Naive thymus-derived CD4-positive, alpha-beta T cell (primary cell): ENCODE measurements around the gene LIMS2. TPM values are rescaled to one million over a fixed set of nuclear protein-coding genes. Genes with fewer than 3 reads are reported as not detected.

Experiments
- ATAC-seq: fragments of 150-1000 bp; cut with Tn5 transposase; 2 replicates; pipeline ENCODE4 v1.10.0; 2021; ENCODE audit warnings: mild to moderate bottlenecking, moderate library complexity
- CTCF ChIA-PET: fragments of 350-600 bp; sonication (Branson Sonifier 250); formaldehyde crosslinking; loops from one replicate; lab custom pipeline; 2021; ENCODE audit warnings: antibody characterized with exemption; lab: Charles Lee
- POLR2A ChIA-PET: fragments of 350-600 bp; sonication (Branson Sonifier 250); formaldehyde crosslinking; loops from one replicate; lab custom pipeline; 2021; ENCODE audit warnings: antibody characterized with exemption, inconsistent platforms; lab: Charles Lee
- DNase-seq, 9 donors: peaks; one replicate each; pipeline versions ENCODE4 v3.0.0 to v3.0.0-alpha.2; 2020 to 2022; ENCODE audit warnings: mixed read lengths in 1 of 9
- H3K27ac ChIP-seq: one replicate; pipeline ENCODE4 v1.7.0; 2013; ENCODE audit warnings: mild to moderate bottlenecking, low read depth, low read length, moderate library complexity
- H3K27me3 ChIP-seq, 2 donors: one replicate each; pipeline ENCODE4 v1.7.0; 2013; ENCODE audit warnings: low read length in 2 of 2, mild to moderate bottlenecking in 2 of 2, moderate library complexity in 2 of 2; ENCODE audit not compliant: control insufficient read depth in 2 of 2, insufficient read depth in 2 of 2
- H3K36me3 ChIP-seq, 3 experiments: 1 replicate in 2 of 3; 2 replicates in 1 of 3; pipeline ENCODE4 v1.7.0; 2013; ENCODE audit warnings: low read length in 3 of 3, mild to moderate bottlenecking in 3 of 3, moderate library complexity in 1 of 3; ENCODE audit not compliant: insufficient read depth in 3 of 3, control insufficient read depth in 2 of 3
- H3K4me1 ChIP-seq, 2 donors: one replicate each; pipeline ENCODE4 v1.7.0; 2013; ENCODE audit warnings: low read length in 2 of 2, mild to moderate bottlenecking in 2 of 2, moderate library complexity in 1 of 2; ENCODE audit not compliant: control insufficient read depth in 2 of 2, insufficient read depth in 2 of 2
- H3K4me3 ChIP-seq: 2 replicates; pipeline ENCODE4 v1.7.0; 2013; ENCODE audit warnings: mild to moderate bottlenecking, low read length
- H3K9me3 ChIP-seq, 3 experiments: 1 replicate in 2 of 3; 2 replicates in 1 of 3; pipeline ENCODE4 v1.7.0; 2013; ENCODE audit warnings: low read length in 3 of 3; ENCODE audit not compliant: control insufficient read depth in 2 of 3
- H3K27ac Mint-ChIP-seq, 9 donors: one replicate each; pipeline ENCODE4 v1.8.0; 2020 to 2022; ENCODE audit warnings: mixed read lengths in 9 of 9, mild to moderate bottlenecking in 8 of 9, moderate library complexity in 5 of 9, inconsistent platforms in 2 of 9
- H3K27me3 Mint-ChIP-seq, 5 donors: one replicate each; pipeline ENCODE4 v1.8.0; 2021 to 2022; ENCODE audit warnings: mixed read lengths in 5 of 5, mild to moderate bottlenecking in 1 of 5
- H3K36me3 Mint-ChIP-seq, 5 donors: one replicate each; pipeline ENCODE4 v1.8.0; 2020 to 2022; ENCODE audit warnings: mixed read lengths in 5 of 5, mild to moderate bottlenecking in 3 of 5, inconsistent platforms in 1 of 5
- H3K4me1 Mint-ChIP-seq, 7 donors: one replicate each; pipeline ENCODE4 v1.8.0; 2020 to 2022; ENCODE audit warnings: mixed read lengths in 7 of 7, mild to moderate bottlenecking in 3 of 7, inconsistent platforms in 1 of 7
- H3K4me3 Mint-ChIP-seq, 10 donors: one replicate each; pipeline ENCODE4 v1.8.0; 2020 to 2022; ENCODE audit warnings: mild to moderate bottlenecking in 10 of 10, mixed read lengths in 10 of 10, moderate library complexity in 6 of 10, inconsistent platforms in 2 of 10
- H3K9me3 Mint-ChIP-seq, 11 donors: one replicate each; pipeline ENCODE4 v1.8.0; 2020 to 2022; ENCODE audit warnings: mixed read lengths in 11 of 11, mild to moderate bottlenecking in 4 of 11, inconsistent platforms in 1 of 11, moderate library complexity in 1 of 11
- intact Hi-C, 2 donors: fragments of 100-400 bp; cut with micrococcal nuclease; formaldehyde crosslinking; loops; one replicate each; pipeline ENCODE4 v1.15.1; 2023
- polyA plus RNA-seq, 2 donors: library from polyadenylated mRNA; unstranded; fragments of 300-500 nt; fragmentation: Illumina TruSeq; gene quantifications; one replicate each; pipeline ENCODE4 v1.2.3, GENCODE V29; 2021
- total RNA-seq, 6 experiments: library from RNA in 5 of 6; stranded (reverse) in 5 of 6; gene quantifications; 1 replicate in 5 of 6; 2 replicates in 1 of 6; pipeline ENCODE4 v1.2.3 and lab custom pipeline; 2021 to 2026

The LIMS2 gene
- total and polyA plus RNA-seq, 7 experiments from 2014 or later, result 5.3 to 27.0 (median 11.0) TPM

GRCh38 chr2:127624756-127625571 lies 50.4 kb downstream of the LIMS2 start:
- no peaks in the 10 kb centered on the region for H3K27me3 ChIP-seq
- Mint-ChIP-seq H3K9me3 (peaks cover 0 to 1% (median 0%) of the 10 kb centered on the region in 11 donors), H3K36me3 (peaks cover 0 to 3% (median 0%) of the 10 kb centered on the region in 5 donors), H3K27me3 (no peaks in the 10 kb centered on the region), H3K27ac (no peak overlapping the region), H3K4me1 (peaks cover 0 to 9% (median 3%) of the 10 kb centered on the region in 7 donors), H3K4me3 (no peak overlapping the region)
- no peaks in the 10 kb centered on the region for H3K9me3 ChIP-seq
- DNase-seq (no peak), ATAC-seq (no peak)
- ChIA-PET CTCF (interaction anchor here (1.2 to 1.5 kb wide), 2 partner anchors 10 to 25 kb away, joined by 3 to 4 read pairs; no protein-coding TSS in a partner anchor), POLR2A (no interaction called here)
- H3K36me3 ChIP-seq, result no peaks in the 10 kb centered on the region
- no peak overlapping the region for H3K27ac ChIP-seq
- no peaks in the 10 kb centered on the region for H3K4me1 ChIP-seq
- H3K4me3 ChIP-seq, result no peak overlapping the region
- intact Hi-C loops, result no loop called here

- H3K4me1 Mint-ChIP-seq, result peaks cover 0 to 11% (median 3%) of the 10 kb centered on the region in 7 donors
- H3K27me3 Mint-ChIP-seq, result no peaks in the 10 kb centered on the region
- H3K27ac ChIP-seq, result no peak overlapping the region
- H3K4me3 ChIP-seq, result no peak overlapping the region
- H3K36me3 Mint-ChIP-seq, result peaks cover 0 to 3% (median 0%) of the 10 kb centered on the region in 5 donors
- no peaks in the 10 kb centered on the region for H3K9me3 ChIP-seq
- ATAC-seq, result no peak
- H3K9me3 Mint-ChIP-seq, result peaks cover 0 to 1% (median 0%) of the 10 kb centered on the region in 11 donors
- no peak overlapping the region for H3K4me3 Mint-ChIP-seq
- no peaks in the 10 kb centered on the region for H3K27me3 ChIP-seq
- no peak overlapping the region for H3K27ac Mint-ChIP-seq
- intact Hi-C loops, result no loop called here
- CTCF ChIA-PET, result interaction anchor here (0.9 kb wide), 1 partner anchor 33 kb away, joined by 3 read pairs; no protein-coding TSS in a partner anchor
- H3K36me3 ChIP-seq, result no peaks in the 10 kb centered on the region
- DNase-seq, result no peak
- POLR2A ChIA-PET, result no interaction called here
- no peaks in the 10 kb centered on the region for H3K4me1 ChIP-seq
Observed at GRCh38 chr2:127624320-127624755, 51.0 kb downstream of the LIMS2 start.

DNA sequence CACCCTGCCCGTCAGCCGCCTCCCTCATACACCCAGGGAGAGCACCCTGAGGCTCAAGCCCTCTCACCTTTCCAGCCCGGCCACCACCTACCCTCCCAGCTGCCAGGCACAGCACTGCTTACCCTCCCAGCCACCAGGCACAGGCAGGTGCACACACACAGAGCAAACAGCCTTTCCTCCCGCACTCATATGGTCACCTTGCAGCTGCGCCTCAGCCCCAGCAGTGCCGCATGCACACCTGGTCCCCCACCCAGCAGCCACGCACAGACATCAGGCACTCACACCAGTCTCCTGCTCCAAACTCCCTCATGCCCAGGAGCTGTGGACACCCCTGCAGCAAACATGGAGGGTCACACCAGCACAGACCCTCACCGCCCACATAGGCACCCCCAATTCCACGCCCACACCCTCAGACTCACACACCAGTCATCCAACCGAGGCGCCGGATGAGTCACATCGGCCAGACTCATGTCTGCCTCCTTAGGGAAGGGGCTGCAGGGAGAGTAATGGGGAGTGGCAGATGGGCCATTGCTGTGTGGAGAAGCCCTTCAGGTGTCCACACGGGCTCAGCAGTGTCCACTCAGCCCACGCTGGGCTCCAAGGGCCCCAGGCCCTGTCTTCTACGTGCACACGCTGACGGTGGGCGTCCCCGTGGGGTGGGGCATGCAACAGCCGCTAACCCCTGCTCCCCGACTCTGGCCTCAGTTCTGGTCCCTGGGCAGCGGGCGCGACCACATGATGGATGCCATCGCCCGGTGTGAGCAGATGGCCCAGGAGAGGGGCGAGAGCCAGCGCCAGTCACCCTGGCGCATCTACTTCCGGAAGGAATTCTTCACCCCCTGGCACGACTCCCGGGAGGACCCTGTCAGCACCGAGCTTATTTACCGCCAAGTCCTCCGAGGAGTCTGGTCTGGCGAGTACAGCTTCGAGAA lies 51.7 kb downstream of the LIMS2 start:
- ATAC-seq, result no peak
- H3K27ac Mint-ChIP-seq, result no peak overlapping the region

DNA sequence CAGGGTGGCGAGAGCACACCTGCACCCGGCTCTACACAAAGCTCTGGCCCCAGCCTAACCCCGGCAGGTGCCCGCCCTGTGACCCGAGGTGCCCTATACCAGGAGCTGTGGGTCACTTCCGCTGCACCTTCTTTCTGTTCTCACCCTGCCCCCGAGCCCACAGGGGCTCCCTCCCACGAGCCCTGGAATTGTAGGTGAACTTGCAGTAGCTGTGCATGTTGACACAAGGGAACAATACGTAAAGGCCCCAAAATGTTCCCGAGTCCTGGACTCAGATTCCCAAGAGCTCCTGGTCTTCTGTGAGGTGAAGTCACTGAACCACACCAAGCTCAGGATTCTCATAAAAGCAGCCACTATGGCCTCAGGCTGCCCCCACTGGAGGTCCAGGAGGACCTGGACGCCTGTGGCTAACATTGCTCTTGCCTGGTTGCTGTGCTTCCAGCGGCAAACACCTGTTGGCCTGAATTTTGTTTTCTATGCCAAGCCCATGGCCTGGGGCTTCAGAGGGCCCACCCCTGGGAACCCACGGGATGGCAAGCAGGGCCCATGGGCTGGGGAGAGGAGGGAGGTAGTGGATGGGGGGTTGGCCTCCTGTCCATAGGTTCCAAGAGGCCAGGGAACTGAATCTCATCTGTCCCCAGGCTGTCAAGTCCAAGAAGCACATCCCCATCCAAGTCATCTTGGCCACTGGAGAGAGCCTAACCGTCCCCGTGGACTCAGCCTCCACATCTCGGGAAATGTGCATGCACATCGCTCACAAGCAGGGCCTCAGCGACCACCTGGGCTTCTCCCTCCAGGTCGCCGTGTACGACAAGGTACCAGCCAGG lies 52.6 kb downstream of the LIMS2 start:
- ATAC-seq (no peak), DNase-seq (no peak)
- Histone ChIP-seq H3K36me3 (no peaks in the 10 kb centered on the region), H3K9me3 (no peaks in the 10 kb centered on the region), H3K27ac (no peak overlapping the region), H3K27me3 (no peaks in the 10 kb centered on the region), H3K4me1 (no peaks in the 10 kb centered on the region), H3K4me3 (no peak overlapping the region)
- Mint-ChIP-seq H3K36me3 (peaks cover 0 to 3% (median 2%) of the 10 kb centered on the region in 5 donors), H3K9me3 (peaks cover 0 to under 1% (median 0%) of the 10 kb centered on the region in 11 donors), H3K27me3 (peaks cover 0 to 2% (median 0%) of the 10 kb centered on the region in 5 donors), H3K27ac (no peak overlapping the region), H3K4me3 (no peak overlapping the region), H3K4me1 (peaks cover 0 to 14% (median 7%) of the 10 kb centered on the region in 7 donors)
- CTCF ChIA-PET, result no interaction called here
- intact Hi-C loops, result no loop called here
- POLR2A ChIA-PET, result no interaction called here

More for the DNA sequence above, 51.7 kb downstream of the LIMS2 start:
- H3K27ac ChIP-seq, result no peak overlapping the region
- Mint-ChIP-seq H3K4me3 (no peak overlapping the region), H3K4me1 (peaks cover 0 to 14% (median 3%) of the 10 kb centered on the region in 7 donors), H3K36me3 (peaks cover 0 to 3% (median 0%) of the 10 kb centered on the region in 5 donors), H3K27me3 (no peaks in the 10 kb centered on the region), H3K9me3 (no peaks in the 10 kb centered on the region)
- no peak for DNase-seq
- POLR2A ChIA-PET, result no interaction called here
- no peaks in the 10 kb centered on the region for H3K36me3 ChIP-seq
- no peaks in the 10 kb centered on the region for H3K27me3 ChIP-seq
- H3K4me1 ChIP-seq, result no peaks in the 10 kb centered on the region
- no peaks in the 10 kb centered on the region for H3K9me3 ChIP-seq
- H3K4me3 ChIP-seq, result no peak overlapping the region
- intact Hi-C loops, result no loop called here
- CTCF ChIA-PET, result interaction anchor here (0.9 kb wide), 1 partner anchor 33 kb away, joined by 3 read pairs; no protein-coding TSS in a partner anchor

DNA sequence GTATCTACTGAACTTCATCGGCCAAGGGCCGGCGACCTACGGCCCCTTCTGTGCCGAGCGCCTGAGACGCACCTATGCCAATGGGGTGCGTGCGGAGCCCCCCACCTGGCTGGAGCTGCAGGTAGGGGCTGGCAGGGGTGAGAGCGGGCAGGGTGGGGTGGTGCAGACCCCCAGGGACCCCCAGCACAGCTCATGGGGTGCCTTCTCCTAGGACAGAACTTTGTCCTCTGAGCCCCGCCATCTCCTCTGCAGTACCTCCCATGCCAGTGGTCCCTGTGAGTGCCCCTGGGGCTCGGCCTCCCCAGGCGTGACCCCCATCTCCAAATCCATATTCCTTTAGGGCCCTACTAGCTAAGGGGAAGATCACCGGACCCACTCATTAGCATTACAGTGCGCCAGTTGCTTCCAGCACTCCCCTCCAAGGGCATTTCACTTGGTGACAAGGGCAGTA lies 53.3 kb downstream of the LIMS2 start:
- ATAC-seq, result no peak
- H3K4me1 Mint-ChIP-seq, result peaks cover 0 to 14% (median 12%) of the 10 kb centered on the region in 7 donors
- DNase-seq, result no peak
- no peak overlapping the region for H3K27ac Mint-ChIP-seq
- H3K4me3 Mint-ChIP-seq, result no peak overlapping the region
- Histone ChIP-seq H3K4me3 (no peak overlapping the region), H3K36me3 (no peaks in the 10 kb centered on the region), H3K27me3 (no peaks in the 10 kb centered on the region), H3K9me3 (no peaks in the 10 kb centered on the region), H3K4me1 (no peaks in the 10 kb centered on the region), H3K27ac (no peak overlapping the region)
- peaks cover 0 to 5% (median 0%) of the 10 kb centered on the region in 5 donors for H3K27me3 Mint-ChIP-seq
- CTCF ChIA-PET, result no interaction called here
- intact Hi-C loops, result no loop called here
- H3K36me3 Mint-ChIP-seq, result peaks cover 0 to 5% (median 3%) of the 10 kb centered on the region in 5 donors
- POLR2A ChIA-PET, result no interaction called here
- H3K9me3 Mint-ChIP-seq, result peaks cover 0 to 2% (median 0%) of the 10 kb centered on the region in 11 donors

DNA sequence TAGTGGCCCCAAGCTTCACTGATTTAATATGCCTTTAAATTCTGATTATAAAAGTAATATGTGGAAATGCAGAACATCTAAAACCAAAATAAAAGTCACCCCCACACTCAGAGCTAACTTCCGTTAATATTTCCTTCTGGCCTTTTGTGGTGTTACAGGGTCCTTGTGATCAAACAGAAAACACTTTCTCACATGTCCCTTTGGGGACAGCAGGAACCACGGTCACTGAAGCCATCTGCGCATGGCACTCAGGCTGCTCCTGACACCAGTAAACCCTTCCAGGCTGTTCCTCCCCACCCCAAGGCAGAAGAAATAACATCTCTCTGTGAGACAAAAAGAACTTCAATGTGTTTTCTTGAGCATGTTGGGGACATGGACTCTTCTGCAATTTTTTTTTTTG lies 54.5 kb downstream of the LIMS2 start:
- Mint-ChIP-seq H3K36me3 (peaks cover 0 to 5% (median under 1%) of the 10 kb centered on the region in 5 donors), H3K27ac (no peak overlapping the region), H3K27me3 (peaks cover 0 to 16% (median 0%) of the 10 kb centered on the region in 5 donors), H3K4me3 (no peak overlapping the region), H3K9me3 (peaks cover 0 to 2% (median 0%) of the 10 kb centered on the region in 11 donors), H3K4me1 (peaks cover 5 to 24% (median 19%) of the 10 kb centered on the region in 7 donors)
- no peak overlapping the region for H3K4me3 ChIP-seq
- H3K27ac ChIP-seq, result no peak overlapping the region
- ChIA-PET CTCF (no interaction called here), POLR2A (no interaction called here)
- H3K36me3 ChIP-seq, result no peaks in the 10 kb centered on the region
- H3K27me3 ChIP-seq, result no peaks in the 10 kb centered on the region
- no peaks in the 10 kb centered on the region for H3K9me3 ChIP-seq
- intact Hi-C loops, result no loop called here
- ATAC-seq (no peak), DNase-seq (no peak)
- H3K4me1 ChIP-seq, result peaks cover 0 to 6% of the 10 kb centered on the region in 2 donors
